Renal cortical epithelial cell (primary cell): Measurements from ENCODE around the gene EXOC6B. TPM values are rescaled to one million over a fixed set of nuclear protein-coding genes. Genes with fewer than 3 reads are reported as not detected.

Experiments used
- DNase-seq: peaks from one replicate; pipeline ENCODE4 v3.0.0-alpha.2; 2011; ENCODE audit warnings: low read depth
- total RNA-seq: library from RNA; depleted of rRNA; stranded (reverse); fragments of >200 nt; gene quantifications from 2 replicates; pipeline ENCODE4 v1.2.3, GENCODE V29; 2014

Gene EXOC6B
- total RNA-seq, 1 donor from 2014 or later: 56.0 TPM

DNA sequence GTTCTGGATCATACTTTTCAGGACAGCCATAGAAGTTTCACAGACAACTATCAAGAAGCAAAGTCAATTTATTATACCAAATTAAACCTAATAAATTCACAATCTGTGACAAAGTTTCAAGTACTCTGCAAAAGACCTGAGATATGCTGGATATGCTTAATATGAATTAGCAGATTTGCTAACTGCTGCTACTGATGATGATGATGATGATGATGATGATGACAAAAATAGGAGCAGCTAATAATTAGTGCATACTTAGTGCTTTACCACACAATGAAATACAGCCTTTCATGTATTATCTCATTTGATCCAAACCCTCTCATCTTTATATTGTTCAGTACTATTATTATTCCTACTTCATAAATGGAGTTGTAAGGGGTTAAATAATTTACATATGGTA is 462.4 kb downstream of the EXOC6B start:
- no peak for DNase-seq

DNA sequence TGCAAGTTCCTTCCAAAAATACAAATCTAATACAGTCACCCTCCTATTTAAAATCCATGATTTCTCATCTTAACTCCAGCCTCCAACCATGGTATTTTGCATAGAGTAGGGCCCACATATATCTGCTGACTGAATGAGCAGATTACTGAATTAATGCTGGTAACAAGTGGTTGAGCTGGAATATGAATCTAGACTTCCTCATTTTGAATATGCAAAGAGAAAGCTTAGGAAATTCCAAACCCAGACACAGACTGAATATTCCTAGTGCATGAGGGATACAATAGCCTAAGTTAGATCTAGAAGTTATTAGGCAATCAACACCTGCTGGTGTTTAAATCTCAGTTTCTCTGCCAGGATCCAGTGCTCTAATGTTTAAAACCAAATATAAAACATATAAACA is 463.1 kb downstream of the EXOC6B start:
- no peak for DNase-seq

DNA sequence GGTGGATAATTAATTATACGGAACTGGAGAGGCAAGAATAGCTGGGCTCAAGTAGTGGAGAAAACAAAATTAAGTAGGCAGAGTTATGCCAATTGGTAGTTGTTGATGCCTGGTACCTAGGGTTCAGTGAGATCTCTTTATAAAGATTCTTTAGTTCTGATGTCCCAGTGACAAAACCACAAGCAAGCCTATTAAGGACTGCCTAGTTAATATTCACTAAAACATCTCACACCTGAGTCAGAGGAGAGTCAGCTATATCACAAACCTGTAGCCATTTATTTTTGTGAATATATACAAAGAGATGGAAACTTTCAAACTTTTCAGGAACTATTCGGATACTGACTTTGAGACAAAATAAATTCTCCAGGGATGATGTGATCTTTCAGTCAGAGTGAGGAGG is 464.3 kb downstream of the EXOC6B start:
- DNase-seq: peak; percentile 59

DNA sequence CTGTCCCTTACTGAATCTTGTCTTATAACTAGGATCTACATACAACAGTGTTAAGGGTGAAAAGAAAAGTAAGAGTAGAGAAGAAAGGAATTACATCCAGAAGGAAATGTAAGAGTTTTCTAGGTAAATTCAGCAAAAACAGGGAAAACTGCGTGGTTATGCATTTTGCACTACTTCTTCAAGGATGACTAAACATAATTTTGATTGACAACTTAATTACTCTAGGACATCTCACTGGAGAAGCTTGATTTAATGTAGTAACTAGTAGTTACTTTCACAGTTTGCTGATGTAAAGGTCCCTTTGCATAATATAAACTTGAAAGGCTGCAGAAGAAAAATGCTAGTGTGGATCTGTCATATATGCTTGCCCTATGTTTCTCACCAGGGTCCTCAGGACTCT is 464.8 kb downstream of the EXOC6B start:
- no peak for DNase-seq

DNA sequence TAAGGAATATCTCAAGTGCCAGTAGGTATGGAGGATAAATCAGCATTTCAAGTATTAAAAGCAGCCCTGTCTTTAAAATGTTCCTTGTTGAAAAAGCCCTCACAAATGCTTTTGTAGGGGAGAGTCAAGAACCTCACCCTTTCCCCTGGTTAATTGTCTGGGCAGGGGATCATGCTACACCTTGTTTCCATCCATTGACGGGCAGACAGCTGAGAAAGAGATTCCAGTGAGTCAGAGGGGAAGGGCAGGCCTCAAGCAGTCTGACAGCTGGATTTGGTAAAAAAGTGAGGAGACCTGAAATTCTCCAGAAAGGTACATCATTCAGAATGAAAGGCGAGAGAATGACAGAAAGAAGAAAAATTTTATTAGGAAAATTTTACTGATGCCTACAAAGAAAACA is 475.0 kb downstream of the EXOC6B start:
- DNase-seq: no peak

DNA sequence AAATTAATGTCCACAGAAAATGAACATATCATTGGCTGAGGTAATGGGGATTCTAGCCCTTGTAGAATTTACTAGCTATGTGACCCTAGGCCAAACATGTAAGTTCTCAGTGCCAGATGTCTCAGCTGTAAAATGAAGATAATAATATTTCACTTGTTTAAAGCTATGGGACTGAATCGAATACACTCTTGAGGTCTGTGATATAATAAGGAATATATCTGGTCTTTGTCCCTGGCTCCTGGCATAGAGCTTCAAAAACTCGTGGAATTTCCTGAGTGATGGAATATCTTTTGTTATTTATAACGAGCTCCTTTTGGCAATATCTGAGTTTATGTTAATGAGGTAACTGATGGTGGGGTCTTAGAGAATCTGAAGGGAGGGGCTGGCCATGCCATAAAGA is 476.8 kb downstream of the EXOC6B start:
- DNase-seq: no peak

DNA sequence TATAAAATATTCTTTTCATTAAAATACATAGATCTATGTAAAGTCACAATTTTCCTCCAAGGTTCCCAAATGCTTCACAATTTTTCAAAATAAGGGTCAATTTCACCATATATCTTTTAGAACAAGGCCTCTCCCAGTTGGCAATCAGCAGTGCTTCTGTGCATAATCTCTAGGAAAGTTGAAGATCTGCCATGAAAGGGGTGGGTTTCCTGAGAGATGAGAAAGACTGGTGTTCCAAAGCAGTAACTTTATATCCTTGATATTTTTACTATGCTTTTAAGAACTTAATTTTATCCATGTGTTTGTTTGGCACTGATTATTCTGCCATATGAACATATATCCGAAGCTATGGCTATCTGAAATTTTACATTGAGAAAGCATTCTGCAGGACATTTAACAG is 478.8 kb downstream of the EXOC6B start:
- DNase-seq: no peak

DNA sequence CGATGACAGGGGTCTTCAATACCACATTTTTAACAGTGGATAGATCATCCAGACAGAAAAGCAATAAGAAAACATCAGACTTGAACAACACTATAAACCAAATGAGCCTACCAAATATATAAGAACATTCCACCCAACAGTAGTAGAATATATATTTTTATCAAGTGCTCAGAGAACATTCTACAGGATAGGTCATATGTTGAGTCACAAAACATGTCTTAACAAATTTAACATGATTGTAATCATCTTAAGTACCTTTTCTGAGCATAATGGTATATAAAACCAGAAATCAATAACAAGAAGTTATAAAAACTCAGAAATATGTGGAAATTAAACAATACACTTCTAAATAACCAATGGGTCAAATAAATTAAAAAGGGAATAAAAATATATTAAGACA is 484.2 kb downstream of the EXOC6B start:
- DNase-seq: no peak

DNA sequence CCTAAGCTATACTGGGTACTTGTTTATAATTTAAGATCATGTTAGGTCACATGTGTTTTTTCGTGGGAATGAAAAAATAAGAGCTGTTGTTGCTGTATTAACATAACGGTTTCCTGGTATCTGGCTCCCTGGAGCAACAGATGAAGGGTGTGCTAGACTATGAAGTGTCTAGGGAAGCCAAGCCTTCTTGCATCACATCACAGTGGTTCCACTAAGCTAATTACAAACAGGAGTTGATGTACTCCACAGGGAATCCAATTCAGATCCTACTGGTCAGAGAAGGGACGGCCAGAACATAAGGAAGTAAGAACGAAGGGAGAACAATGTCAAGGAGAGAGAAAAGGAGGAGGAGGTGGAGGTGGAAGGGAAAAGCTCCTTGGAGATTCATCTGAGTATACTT is 485.2 kb downstream of the EXOC6B start:
- no peak for DNase-seq

DNA sequence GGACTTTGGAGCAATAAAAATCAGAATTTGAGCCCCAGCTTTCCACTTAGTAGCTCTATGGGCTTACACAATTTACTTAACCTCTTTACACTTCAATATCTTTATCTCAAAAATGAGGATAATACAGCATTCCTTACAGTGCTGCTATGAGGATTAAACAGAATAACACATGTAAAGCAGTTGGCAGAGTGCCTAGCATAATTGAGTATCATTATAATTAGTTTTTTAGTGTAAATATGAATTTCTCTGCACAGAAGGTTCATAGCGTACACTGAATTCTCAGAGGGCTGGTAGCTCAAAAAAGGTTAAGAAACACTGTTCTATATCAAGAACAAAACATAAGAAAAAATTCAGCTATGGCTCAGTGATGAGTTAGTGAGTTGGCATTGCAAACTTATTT is 487.8 kb downstream of the EXOC6B start:
- no peak for DNase-seq

DNA sequence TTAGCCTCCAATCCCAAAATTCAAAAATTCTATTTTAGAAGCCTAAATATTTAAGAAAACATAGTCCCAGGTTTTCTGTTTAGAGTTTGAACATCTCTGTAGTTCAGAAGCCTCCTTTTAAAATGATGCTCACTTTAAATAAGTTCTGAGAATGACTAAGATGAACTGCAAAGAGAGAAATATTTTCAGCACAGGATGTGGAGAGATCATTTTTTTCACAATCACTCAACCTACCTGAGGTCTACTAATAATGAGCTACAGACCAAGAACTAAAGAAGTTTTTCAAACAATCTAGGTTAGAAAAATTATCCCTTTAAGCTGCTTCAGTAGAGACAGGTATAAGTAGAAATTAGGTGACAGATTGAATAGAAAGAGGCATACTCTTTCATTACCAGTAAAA is 493.1 kb downstream of the EXOC6B start:
- no peak for DNase-seq

DNA sequence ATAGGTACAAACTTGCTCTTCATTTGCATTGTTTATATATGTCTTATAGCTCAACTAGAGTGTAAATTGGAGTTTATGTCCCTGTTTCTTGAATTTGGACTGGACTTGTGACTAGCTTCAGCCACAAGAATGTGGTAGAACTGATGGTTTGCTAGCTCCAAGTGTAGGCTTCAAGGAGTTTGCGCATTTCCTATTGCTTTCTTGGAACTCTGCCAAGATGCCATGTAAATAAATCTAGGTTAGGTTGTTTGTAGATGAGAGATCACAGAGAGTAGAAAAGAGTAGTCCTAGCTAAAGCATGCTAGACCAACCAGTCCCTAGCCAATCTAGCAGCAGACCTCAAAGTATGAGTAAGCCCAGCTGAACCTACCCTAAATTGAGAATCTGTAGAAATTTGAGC is 495.2 kb downstream of the EXOC6B start:
- peak; percentile 27 for DNase-seq

DNA sequence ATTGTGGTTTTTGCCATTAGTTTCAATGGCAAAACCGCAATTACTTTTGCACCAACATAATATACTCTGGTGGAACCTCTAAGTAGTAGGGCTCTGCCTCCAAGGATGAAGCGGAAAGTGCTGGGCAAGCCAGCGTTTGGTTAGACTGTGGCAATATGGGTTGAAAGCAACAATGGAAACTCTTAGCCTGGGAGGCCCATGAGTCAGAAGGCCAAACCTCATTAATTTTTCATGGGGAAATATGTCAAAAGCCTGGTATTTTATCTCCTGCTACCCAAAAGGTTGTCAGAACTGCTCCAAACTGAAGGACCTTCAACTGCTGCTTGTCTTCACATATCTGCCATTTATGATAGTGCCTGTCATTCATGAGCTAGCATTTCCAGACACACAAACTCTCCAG is 499.1 kb downstream of the EXOC6B start:
- peak; percentile 6 for DNase-seq

DNA sequence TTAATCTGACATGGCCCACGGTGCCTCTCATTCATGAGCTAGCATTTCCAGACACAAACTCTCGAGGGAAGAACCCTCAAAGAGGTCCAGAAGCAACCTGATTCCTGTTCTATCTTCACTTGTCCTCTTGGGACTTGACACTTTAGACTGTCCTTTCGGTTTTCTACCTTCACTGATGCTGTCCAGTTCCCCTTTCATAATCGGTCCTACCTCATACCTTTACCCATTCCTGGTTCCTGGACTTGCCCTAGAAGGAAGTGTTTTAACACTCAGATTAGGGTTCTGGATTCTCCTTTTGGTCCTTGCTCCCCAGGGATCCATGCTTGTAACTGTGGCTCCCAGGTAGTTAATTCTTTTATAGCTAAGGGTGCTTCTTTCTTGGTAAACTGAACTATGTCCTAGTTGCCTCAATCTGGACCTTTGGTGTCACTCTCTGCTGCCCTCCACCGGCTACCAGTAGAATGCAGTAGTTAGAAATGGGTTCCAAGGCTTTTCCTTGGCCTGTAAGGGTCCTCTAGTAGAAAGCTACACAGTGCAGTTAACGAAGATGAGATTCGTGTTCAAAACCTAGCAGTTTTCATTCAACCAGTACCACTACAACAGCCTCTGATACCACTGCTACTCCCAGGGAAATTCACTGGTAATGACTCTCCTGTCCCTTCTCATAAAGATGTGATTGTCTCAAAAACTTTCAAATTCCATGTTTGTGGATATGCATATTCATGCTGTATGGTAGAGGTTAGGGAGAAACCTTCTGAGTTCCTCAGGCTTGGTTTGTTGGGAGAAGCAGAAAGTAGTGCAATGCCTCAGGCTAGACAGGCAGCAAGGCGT is 500.0 kb downstream of the EXOC6B start:
- DNase-seq: no peak

DNA sequence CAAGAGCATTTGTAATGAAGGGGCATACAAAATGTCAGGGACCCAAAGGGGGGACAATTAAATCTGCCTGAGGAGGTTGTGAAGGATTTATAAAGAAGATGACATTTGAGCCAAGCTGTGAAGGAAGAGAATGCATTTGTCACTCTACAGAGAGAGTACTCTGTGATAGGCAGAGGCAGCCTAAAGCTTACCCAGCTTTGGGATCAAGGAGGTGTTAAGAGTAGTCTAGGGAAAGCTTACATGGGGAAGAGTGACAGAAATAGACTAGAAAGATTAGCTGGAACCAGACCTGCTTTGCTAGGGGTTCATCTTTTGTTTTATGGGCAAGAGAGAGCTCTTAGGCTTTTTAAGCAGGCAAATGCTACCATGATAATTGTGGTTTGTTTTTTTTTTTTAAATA is 509.1 kb downstream of the EXOC6B start:
- DNase-seq: no peak

DNA sequence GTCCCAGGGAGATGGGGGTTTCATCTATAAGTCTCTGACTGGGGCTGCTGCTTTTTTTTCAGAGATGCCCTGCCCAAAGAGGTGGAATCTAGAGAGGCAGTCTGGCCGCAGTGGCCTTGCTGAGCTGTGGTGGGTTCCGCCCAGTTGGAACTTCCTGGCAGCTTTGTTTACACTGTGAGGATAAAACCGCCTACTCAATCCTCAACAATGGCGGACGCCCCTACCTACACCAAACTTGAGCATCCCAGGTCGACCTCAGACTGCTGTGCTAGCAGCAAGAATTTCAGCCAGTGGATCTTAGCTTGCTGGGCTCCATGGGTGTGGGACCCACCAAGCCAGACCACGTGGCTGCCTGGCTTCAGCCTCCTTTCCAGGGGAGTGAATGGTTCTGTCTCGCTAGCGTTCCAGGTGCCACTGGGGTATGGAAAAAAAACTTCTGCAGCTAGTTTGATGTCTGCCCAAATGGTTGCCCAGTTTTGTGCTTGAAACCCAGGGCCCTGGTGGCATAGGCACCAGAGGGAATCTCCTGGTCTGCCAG is 525.6 kb downstream of the EXOC6B start:
- DNase-seq: no peak

DNA sequence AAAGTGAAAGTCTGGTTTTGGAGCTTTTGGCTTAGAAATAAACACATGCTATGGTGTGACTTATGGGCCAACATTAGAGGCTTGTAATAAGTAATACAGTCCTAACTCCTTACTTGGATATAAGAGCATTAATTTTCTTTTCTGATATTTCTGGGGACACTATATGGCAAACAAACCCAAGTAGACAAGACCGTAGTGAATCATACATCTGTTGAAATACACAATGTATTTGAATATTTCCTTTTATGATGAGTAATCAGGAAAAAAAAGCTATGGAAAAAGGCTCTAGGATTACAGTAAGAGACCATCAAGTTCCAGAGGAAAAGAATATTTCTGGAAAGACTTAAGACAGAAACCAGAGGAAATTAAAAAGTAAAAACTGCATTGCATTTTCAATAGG is 532.2 kb downstream of the EXOC6B start:
- DNase-seq: no peak

DNA sequence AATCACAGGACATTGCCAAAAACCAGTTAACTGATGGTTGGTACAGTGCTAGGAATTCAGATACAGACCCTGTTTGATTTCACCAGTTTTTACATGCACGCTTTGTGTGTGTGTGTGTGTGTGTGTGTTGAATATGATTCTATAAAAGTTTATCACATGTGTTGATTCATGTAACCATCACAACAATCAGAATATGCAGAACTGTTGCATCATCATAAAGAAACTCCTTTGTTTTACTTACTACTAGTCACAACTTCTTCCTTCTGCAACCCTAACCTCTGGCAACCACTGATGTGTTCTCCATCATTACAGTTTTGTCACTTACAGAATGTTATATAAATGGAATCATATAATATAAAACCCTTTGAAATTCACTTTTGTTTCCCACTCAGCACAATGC is 533.4 kb downstream of the EXOC6B start:
- DNase-seq: no peak

DNA sequence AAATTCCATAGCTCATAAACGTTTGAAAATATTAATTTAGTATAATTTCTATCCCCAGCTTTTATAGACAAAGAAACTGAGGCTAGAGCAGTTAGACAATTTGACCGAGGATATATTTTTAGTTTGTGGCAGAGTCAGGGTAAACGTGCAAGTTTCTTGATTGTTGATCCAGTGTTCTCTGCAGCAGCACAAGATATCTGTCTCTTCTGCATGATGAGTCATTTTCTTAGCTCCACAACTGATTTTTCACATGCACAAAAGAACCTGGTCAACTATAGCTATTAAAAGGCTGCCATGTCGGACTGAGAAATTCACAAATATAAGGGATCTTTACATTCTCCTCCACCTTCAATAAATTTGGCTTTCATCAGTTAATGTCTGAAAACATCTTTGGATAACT is 534.8 kb downstream of the EXOC6B start:
- DNase-seq: no peak

DNA sequence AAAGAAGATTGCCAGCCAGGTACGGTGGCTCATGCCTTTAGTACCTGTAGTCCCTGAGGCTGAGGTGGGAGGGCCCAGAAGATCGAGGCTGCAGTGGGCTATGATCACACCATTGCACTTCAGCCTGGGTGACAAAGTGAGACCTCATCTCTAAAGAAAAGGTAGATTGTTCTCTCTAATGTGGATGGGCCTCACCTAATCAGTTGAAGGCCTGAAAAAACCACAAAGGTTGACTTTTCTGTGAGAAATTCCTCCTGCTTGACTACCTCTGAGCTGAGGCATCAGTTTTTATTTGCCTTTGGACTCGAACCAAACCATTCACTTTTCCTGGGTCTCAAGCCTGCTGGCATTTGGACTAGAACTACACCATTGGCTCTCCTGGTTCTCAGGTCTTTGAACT is 536.1 kb downstream of the EXOC6B start:
- no peak for DNase-seq

DNA sequence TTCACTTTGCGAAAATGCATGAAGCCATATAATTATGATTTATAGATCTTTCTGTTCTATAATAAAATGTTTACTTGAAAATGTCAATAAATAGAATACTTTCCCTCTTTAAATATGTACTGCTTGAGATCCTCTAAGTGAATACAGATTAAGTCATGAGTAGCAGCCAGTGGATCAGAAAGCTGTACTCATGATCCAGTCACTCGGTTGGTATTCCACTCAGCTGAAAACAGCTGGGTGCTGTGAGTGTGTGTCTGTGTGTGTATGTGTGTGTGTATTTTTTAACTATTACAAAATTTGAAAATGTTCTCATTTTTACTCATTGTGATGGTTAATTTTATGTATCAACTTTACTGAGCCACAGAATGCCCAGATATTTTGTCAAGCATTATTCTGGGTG is 536.5 kb downstream of the EXOC6B start:
- no peak for DNase-seq

DNA sequence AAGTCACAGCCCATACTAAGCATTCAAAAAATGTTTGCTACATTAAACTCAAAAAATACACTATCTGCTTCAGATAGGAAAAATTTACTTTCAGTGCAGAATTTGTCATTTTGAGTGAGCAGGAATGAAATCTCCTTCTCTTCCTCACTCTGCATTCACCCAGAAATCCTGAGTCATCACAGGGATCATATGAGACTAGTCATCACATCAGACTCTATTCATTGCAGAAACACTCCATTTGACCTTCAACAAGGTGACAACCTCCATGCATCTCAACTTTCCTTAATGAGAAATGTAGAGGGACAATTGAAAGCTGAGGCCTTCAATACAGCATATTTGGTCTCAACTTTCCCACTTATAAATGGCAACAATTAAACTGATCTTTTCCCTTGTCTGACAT is 547.8 kb downstream of the EXOC6B start:
- DNase-seq: peak; percentile 62

DNA sequence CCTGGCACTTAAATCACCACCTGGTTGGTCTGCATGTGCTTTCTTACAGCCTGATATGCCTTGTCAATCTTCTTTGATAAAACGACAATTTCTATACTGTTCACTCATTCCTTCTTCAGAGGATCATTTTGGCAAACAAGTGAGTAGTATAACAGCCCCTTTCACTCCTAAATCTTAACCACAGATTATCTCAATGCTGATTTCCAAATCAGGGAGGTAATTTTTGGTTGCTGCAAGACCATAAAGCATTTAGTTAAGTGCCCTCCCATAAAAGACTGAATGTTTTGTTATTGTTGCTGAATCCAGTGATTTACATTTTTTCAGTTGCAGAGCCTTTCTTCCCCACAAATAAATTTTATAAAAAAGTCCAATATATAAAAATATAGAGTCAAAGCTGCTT is 549.0 kb downstream of the EXOC6B start:
- DNase-seq: no peak

DNA sequence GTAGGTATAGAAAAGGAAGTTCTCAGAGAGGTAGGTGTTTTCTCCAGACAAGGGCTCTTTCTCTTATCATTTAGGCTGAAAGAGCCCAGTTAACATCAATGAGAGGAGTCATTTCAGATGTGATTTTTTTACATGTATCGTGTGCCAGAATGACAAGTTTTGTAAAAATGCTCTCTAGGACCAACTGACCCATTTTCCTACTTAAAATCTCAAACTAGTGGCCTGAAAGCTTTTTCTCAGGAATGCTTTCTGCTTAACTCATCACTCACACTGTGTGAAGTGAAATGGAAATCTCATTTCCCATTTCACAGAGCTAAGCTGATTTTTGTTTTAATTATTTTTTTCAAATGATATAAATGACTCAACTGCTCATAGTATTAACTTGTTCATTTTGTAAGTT is 549.5 kb downstream of the EXOC6B start:
- no peak for DNase-seq
